CD4-positive, alpha-beta T cell treated with Interleukin-17A for 4 hours (primary cell): ENCODE results near the gene DLGAP5.

Experiments used
- DNase-seq: peaks from one replicate; pipeline ENCODE4 v3.0.0-alpha.2; 2020; ENCODE audit warnings: mixed read lengths

Gene DLGAP5

DNA sequence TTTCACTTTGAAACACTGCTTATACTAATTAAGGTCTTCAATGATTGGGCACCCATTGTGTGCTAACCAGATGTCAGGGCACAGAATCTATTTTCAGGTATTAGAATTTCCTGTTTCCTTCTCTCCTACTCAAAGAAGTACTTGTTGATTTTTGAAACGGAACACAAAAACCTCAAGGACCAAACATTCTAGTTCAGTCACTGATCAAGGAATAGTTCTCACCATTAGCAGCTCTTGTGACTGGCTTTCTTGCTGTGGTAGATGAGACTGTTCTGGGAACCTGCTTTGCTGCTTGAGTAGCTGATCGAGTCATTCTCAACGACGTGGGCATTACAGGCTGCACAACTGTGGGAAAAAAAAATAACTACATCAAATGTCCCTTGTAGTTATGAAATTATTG lies 11.0 kb downstream of the DLGAP5 start:
- DNase-seq = no peak

DNA sequence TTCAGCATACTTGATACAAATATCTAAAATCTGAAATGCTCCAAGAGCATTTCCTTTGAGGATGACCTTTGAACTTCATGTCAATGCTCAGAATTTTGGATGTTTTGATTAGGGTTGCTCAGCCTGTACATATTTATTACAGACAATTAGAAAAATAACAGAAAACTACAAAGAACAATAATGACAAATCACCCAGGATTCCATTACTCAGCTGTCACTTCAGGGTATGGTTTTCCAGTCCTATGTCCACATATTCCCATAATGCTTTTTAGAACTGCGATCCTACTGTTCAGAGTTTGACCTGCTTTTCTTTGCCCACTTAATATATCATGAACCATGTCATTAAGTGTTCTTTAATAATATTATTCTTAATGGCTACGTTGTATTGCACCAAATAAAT lies 11.4 kb downstream of the DLGAP5 start:
- no peak for DNase-seq

DNA sequence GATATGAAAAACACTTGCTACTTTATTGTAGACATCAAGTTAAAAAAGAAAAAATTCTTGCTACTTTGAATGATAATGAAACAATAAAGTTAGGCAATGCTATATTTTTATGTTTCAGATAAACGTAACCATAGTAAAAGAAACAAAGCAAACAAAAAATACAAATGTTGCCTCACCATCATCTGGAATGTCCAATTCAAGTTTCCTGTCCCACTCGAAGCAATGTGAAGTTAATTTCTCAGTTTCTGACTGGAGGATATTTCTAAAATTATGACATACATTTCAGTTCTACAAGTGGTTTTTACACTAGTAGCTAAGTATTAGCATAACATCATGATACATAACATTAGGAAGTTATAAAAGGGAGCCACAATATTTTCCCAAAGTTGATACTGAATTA lies 20.9 kb downstream of the DLGAP5 start:
- DNase-seq = no peak

DNA sequence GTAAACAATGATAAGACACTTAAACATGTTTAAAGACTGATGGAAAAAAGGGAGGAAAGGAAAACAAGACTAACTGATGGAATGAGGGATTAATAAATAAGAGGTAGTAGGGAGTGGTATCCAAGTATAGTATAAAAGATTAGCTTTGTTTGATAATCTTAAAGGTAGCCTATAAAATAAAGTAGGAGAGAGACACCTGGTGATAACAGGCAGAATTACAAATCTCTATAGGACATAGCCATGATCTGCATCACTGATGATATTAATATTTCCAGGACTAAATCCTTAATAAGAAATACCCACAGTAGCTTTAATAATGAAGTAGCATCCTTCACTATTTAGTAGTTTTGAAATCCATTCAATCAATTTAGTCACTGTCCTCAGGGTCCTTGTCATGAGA lies 30.4 kb downstream of the DLGAP5 start:
- no peak for DNase-seq

DNA sequence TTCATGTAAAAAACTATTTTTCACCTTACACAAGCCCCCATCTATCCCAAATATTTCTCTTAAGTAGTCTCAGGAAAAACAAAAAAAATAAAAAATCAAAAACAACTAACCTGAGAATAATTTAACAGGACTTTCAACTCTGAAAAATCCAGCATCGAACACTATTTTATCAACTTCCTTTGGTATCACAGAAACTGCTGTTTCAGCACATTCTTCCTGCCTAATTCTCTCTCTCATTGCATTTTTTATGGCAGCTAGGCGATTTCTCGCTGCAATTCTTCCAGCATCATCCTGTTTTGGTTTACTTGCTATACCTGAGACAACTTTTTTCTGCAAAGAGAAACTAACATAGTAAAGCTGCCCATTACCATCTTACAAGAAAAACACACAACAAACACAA lies 33.0 kb downstream of the DLGAP5 start:
- no peak for DNase-seq

DNA sequence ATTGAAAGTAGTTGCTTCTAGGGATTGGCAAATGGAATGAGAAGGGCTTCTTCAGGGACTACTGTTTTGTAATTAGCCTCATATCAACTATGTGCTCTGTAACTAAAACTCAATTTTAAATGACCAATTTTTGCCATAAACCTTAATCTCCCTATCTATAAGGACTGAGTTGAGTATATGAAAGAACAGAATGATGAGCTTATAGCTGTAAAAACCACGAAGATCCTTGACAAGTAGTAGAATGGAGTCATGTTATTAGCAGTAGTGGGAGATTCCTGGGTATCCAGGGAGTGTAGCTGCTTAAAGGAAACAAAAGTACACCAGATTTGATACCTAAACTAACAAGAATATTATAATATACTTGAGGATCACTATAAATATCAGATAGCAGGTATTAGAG lies 34.3 kb downstream of the DLGAP5 start:
- DNase-seq = no peak

DNA sequence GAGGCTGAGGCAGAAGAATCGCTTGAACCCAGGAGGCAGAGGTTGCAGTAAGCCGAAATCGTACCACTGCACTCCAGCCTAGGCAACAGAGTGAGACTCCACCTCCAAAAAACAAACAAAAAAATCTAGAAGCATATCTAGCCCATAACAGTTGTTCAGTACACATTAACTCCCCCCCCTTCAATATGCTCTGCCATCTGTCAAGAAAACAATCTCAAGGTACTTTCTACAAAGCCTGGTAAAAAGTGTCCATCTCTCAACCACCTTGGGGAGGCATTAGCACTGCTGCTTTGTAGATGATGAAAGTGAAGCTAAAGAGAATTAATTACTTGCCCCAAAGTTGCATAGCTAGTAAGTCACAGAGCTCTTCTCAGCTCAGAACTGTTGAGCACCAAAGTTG lies 37.4 kb downstream of the DLGAP5 start:
- no peak for DNase-seq

DNA sequence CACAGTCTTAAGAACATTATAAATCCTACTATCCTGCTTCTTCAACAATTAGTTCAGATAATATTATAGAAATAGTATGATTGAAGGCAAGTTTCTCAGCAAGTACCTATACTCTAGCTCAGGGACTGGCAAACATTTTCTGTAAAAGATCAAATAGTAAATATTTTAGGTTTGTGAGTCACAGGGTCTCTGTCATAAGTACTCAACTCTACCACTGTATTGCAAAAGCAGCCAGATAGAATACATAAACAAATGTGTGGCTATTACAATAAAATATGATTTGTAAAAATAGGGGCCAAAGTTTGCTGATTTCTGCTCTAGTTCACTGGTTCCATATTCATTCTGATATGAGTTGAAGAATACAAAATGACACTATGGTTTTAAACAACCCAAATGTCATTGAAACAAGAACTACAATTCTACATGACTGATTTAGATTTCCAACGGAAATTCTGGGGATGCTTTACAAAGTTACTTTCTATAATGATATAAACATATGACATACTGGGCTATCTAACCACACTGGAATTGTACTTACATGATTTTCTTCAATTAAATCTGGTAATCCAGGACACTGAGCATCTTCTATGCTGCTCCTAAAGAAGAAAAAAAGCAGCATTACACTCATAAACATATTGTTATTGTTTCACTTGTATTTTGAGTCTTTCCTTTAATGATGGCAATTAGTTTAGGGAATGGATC lies 39.2 kb downstream of the DLGAP5 start:
- DNase-seq = no peak

DNA sequence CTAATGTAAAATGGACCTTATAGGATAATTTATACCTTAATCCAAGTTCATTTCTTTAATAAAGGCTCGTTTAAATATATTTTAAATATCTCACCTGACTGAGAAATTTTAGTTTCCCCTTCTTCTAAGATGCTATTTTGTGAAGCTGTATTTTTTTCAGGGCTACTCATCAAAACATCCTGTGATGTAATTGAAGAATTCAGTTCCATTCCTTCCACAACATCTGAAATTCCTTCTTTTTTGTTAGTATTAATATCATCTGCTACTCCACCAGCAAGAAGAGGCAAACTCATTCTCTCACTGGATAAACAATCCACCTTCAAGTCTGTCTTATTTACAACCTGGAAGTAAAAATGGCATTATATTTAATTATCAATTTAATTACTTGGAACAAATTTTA lies 39.8 kb downstream of the DLGAP5 start:
- no peak for DNase-seq

DNA sequence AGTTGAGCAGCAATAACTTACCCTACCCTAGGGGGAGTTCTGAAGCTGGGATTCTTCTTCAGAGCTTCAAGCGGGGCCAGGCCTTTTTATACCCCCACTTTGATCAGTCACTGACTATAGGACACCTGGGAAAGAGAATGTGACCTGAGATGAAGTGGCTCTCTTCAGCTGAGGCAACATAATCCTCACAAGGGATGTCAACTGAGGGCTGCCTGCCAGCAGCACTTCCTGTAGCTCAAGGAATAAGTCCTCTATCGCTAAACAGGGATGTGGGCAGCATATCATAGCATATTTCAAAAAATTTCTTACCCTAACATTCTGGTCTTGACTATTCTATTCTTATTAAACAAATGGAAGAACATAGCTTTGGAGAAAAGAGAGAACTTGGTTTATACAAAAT lies 45.0 kb downstream of the DLGAP5 start:
- no peak for DNase-seq

DNA sequence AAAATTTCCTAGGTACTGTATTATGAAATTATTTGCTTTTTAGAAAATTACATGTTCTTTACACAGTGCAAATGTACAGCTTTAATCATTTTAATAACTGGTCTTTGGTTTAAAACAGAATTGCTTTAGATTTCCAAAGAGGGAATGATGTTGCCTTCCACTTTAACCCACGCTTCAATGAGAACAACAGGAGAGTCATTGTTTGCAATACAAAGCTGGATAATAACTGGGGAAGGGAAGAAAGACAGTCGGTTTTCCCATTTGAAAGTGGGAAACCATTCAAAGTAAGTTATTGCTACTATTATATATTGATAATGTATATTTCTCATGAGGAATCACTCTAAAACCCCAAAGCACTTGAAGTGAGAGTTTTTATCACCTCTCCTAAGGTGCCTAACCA lies 48.9 kb downstream of the DLGAP5 start:
- no peak for DNase-seq

DNA sequence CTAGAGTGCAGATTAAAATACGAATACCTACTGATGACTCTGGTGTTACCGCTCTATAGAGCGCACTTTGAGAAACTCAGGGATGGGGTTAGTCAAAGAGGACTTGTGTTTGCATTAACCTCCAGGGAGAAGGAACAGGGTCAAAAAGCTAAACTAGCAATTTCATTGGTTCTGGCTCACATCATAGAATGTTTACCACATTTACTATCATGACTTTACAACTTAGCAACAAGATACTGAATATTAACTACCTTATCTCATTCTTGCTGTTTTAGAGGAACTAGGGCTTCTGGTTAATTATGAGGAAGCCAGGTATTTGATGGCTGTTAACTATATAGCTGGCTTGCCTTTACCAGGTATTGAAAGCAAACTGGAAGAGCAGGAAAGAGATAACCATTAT lies 49.6 kb downstream of the DLGAP5 start:
- DNase-seq = no peak

DNA sequence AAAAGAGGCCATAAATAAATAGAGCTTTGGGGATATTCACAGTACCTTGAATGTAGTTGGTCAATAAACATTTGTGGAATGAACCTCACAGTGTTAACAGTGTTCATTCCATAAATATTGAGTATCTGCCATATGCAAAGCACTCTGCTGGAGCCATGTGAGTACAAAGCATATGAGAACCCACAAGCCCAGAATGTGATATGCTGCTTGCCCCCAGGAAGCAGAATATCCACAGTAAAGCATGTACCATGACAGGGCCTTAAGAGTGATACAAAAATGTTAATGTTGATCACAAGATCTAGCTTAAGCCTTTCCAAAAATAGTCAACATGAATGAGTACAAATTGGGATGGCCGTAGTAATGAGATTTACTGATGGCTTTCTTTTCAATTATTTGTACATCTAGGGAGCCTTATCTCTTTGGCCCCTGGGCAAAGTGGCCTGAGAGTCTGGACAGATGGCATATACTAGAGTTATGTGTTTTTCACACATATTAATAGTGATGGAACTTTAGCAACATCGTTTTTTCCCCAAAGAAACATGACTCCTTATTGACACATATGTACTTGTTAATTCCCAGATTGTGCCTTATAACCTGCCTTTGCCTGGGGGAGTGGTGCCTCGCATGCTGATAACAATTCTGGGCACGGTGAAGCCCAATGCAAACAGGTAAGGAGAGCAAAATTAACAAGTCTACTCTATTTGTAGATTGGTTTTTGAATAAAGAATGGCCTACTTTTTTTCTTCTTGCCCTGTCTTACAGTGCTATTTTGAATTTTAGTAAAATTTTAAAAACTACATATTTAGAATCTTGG lies 51.5 kb downstream of the DLGAP5 start:
- no peak for DNase-seq

DNA sequence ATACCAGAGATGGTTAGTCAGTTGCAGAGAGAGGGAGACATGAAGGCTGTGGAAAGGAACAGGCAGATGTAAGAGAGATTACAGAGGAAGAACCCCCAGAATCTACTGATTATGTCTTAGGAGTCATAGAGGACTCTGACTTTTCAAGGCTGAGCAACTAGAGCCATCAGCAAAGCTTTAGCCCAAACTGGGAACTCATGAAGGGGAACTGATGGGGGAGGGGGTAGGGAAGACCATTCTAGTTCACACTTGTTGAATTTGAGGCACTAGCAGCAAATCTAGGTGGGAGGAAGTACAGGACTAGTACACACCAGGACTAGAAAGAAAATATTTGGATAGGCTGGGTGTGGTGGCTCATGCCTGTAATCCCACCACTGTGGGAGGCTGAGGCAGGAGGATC lies 52.2 kb downstream of the DLGAP5 start:
- DNase-seq = no peak

DNA sequence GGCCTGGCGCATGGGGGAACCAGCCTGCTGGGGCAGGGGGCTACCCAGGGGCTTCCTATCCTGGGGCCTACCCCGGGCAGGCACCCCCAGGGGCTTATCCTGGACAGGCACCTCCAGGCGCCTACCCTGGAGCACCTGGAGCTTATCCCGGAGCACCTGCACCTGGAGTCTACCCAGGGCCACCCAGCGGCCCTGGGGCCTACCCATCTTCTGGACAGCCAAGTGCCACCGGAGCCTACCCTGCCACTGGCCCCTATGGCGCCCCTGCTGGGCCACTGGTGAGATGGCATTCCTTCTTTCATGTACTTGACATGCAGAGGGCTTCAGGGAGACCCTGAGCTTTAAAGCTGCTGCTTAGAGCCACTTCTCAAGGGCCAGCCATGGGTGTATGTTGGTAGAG lies 53.3 kb downstream of the DLGAP5 start:
- DNase-seq = no peak

DNA sequence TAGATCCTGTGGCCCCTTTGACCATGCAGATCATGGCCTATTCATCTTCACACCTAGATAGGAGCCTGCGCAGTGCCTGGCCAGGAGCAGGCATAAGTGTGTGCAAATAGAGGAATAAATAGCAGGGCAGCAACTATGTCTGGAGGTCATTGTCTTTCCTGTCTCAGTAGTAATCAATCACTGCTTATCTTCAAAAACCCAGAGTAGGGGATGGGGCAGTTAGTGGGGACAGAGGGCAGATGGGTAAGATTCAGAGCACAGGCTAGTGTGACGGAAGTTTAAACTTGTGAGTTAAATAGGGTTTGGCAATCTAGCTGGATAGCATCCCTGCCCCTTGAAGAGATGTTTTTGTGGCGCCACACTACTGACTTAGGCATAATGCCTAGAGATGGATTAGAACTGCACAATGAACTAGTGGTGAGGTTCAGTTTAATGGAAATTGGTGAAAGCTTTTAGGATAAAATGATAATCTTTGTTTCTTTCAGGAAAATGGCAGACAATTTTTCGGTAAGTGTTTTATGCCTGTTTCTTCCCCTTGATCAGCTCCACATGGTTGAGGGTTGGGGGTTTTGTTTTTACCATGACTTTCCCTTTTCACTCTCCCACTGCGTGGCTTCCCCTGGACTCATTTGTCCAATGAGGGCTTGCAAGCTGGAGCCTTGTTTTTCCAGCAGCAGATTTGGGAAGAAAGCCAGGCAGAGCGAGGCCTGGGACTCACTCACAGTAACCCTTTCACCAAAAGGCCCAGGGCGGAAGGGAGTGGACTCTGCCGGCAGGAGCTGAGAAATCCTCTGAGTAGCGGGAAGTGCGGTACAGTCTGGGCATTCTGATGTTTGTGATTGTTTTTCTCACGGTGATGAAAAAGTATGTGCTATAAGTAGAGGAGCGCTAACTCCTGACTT lies 54.2 kb downstream of the DLGAP5 start:
- DNase-seq = no peak

DNA sequence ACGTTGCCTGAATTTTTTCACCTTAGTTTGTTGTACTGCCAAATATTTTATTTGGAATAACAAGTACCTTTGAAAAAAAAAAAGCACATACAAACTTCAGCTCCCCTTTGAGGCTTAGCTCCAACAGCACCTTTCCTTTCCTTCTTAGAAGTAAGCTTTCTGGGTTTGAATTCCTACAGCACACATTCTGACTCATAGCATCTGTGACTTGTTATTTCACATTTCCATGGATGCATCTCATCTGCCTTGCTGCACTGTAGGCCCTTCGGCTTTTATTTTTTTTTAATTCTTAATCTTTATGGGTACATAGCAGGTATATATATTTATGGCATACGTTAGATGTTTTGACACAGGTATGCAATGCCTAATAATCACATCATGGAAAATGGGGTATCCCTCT lies 55.1 kb downstream of the DLGAP5 start:
- DNase-seq = no peak

DNA sequence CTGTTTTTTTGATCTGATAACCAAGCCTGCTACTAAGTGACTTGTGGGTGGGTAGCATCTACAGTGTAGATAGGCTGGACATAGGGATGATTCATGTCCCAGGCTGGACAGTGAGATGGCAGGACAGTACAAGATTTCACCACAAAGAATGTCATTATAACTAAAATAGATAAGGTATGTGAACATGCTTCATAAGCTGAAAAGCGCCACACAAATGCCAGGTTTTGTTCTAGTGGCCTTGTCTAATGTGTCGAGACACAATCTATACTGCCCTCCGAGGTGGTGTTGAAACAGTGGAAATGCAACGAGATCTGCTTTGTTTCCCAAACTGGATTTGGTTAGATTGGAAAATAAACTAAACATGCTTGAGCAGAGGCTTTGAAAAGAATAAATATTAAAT lies 58.0 kb downstream of the DLGAP5 start:
- no peak for DNase-seq

DNA sequence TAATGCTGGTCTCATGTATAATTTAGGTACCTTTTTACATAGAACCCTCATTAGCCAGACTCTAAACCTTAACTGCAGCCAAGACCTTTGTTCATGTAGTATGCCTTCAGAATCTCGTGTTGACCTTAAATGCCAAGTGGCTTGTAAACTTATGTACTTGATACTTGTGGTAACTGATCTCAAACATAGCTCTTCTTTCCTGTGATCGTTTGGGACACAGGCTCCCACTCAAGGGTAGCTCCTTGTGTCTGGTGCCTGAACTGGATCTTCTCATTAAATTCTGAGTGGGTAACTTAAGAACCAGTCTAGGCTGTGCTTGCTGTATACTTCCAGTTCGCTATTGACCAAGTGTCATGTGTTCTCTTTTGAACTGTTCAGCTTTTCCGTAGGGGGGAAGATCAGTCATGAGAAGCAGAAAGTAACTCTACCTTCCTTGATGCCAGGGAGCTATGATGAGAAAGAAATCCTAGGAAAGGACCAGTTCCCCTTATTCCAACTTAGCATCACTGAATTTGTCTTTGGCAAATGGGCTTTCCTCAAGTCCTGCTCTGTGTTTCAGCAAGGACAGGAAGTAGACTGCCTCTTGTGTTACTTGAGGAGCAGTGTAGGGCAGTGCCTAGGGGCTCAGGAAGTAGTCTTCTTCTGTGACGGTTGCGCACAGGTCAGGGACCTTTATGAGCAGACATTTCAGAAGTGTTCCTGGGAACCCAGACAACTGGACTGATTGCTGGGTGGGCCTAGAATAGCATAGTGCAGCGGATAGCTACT lies 59.8 kb downstream of the DLGAP5 start:
- peak; percentile 12 for DNase-seq

DNA sequence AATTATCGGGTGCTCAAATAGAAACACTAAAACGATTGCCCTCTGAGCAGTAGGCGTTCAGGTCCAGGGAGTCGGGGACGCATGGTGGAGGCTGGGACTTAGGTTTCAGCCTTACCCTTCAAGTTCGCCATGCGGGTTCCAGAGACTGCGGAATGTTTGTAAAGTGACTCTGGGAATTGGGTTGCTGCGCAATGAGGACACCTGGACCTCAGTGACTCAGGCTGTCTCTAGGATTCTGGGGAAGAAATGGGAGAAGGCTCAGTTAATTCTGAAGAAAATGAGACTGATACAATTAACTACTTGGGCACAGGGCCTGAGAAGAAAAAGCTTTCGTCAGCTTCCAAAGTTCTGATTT lies 61.2 kb downstream of the DLGAP5 start:
- DNase-seq = no peak

DNA sequence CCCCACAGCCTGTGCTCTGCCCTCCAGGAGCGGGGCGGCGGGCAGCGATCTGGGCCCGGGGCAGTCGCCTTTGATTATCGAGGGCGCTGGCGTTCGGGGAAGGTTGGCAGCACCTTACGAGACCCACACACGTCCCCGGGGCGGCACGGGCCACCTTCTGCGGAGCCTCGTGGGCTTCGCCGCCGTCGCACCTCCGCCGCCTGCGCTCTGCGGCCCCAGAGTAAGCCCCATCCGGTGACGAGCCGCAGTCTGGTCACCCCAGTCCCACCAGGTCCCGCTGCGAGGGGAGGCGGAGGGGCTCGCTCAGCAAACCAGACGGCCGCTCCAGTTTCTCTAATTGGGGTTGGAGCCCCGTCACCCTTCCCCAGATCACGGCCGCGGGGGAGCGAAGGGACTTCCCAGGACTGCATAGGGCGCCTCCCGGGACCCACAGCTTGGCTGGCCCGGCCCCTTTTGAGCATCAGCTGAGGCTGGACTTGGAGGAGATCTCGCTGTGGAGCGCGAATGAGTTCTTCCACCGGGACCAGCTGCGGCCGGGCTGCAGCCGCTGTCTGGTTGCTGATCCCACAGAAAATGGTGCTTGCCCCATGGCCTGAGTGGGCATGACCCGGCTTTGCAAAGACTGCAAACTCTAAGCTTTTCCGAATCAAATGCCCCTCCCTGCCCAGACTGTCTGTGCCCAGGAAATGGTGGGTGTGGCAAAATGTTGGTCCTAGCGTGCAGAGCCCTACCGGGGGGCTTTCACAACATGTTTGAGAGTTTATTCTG lies 61.8 kb downstream of the DLGAP5 start:
- DNase-seq = peak; percentile 50

DNA sequence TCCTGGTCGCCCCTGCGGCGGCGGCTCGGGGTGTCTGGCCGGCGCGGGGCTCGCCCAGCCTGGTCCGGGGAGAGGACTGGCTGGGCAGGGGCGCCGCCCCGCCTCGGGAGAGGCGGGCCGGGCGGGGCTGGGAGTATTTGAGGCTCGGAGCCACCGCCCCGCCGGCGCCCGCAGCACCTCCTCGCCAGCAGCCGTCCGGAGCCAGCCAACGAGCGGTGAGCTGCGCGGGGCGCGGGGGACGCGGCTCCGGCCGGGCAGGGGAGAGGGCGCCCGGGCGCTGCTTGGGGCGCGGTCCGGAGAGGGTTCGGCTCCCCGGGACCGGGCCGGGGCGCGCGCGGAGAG lies 62.3 kb downstream of the DLGAP5 start, which contains the start of gene LGALS3:
Gene LGALS3, plus strand, starts transcription at position 167 of the 342 bp plus-strand sequence. CDS start 8,122 bp downstream, outside the sequence.
- peak; percentile 57 for DNase-seq
